A549 (cell line): ENCODE results near the gene NEBL. TPM values are rescaled to one million over a fixed set of nuclear protein-coding genes. Genes with fewer than 3 reads are reported as not detected.

Experiments used
- ATAC-seq, 2 experiments: fragments of 200-7000 bp in 1 of 2; fragments of >200 bp in 1 of 2; cut with Nextera tagmentation in 1 of 2; cut with Tn5 transposase in 1 of 2; 3 replicates each; pipeline versions ENCODE4 v1.8.0 to v1.9.1; 2018 to 2020; ENCODE audit warnings: mild to moderate bottlenecking in 1 of 2, moderate library complexity in 1 of 2
- CTCF ChIA-PET: fragments of 300-600 bp; sonication (Branson Sonifier 250); formaldehyde crosslinking; extraction: SDS; loops from one replicate; lab custom pipeline; 2021; ENCODE audit warnings: antibody characterized with exemption, inconsistent platforms; lab: Yijun Ruan, JAX
- POLR2A ChIA-PET: fragments of 350-600 bp; formaldehyde crosslinking; extraction: SDS; loops from one replicate; lab custom pipeline; 2021; ENCODE audit warnings: antibody characterized with exemption, inconsistent platforms; lab: Yijun Ruan, JAX
- DNase-seq, 2 experiments: peaks; one replicate each; pipeline versions ENCODE4 v3.0.0 to v3.0.0-alpha.2; 2011 to 2016; ENCODE audit warnings: low read depth in 1 of 2, low spot score in 1 of 2
- FAIRE-seq: peaks from 2 replicates; lab custom pipeline; 2011; peaks lifted over from hg19 to GRCh38; lab: Jason Lieb, UNC
- H3K27ac ChIP-seq, 2 experiments: fragments of >200 bp; sonication (Bioruptor Twin); formaldehyde crosslinking; 3 replicates each; pipeline ENCODE4 v1.5.1; 2016 to 2017
- H3K4me1 ChIP-seq: fragments of >200 bp; sonication (Bioruptor Twin); formaldehyde crosslinking; 3 replicates; pipeline ENCODE4 v1.6.1; 2016
- H3K4me2 ChIP-seq: fragments of >200 bp; sonication (Bioruptor Twin); formaldehyde crosslinking; 3 replicates; pipeline ENCODE4 v1.6.1; 2016
- H3K4me3 ChIP-seq: fragments of >200 bp; sonication (Bioruptor Twin); formaldehyde crosslinking; 3 replicates; pipeline ENCODE4 v1.5.1; 2016
- H3K9me3 ChIP-seq: fragments of >200 bp; sonication (Bioruptor Twin); formaldehyde crosslinking; 3 replicates; pipeline ENCODE4 v1.6.1; 2016
- CBX8 ChIP-seq: fragments of 200-600 bp; sonication (generic); IDR thresholded peaks from 2 replicates; pipeline ENCODE4 v1.6.1; 2016
- CEBPB ChIP-seq, 2 experiments: fragments of >200 bp in 1 of 2; sonication (Bioruptor Twin) in 1 of 2; formaldehyde crosslinking in 1 of 2; IDR thresholded peaks; 2 replicates each; pipeline ENCODE4 v1.6.1; 2012 to 2016
- CHD2 ChIP-seq: fragments of 150-350 bp; IDR thresholded peaks from 2 replicates; pipeline ENCODE4 v1.6.1; 2014; ENCODE audit warnings: low read length; ENCODE audit not compliant: partially characterized antibody
- E2F6 ChIP-seq: IDR thresholded peaks from 2 replicates; pipeline ENCODE4 v1.6.1; 2012; ENCODE audit warnings: low read depth, borderline replicate concordance
- ESRRA ChIP-seq: fragments of 150-350 bp; IDR thresholded peaks from 2 replicates; pipeline ENCODE4 v1.6.1; 2014; ENCODE audit warnings: mild to moderate bottlenecking, low read length, borderline replicate concordance
- FOSL2 ChIP-seq, 2 experiments: fragments of 450-650 bp in 1 of 2; fragments of >200 bp in 1 of 2; sonication (Bioruptor Twin) in 1 of 2; formaldehyde crosslinking; IDR thresholded peaks; 2 replicates each; pipeline versions ENCODE4 v1.5.0 to v1.6.1; 2016 to 2020; ENCODE audit warnings: mild to moderate bottlenecking in 1 of 2, moderate library complexity in 1 of 2
- HDAC2 ChIP-seq: fragments of 200-600 bp; sonication (generic); IDR thresholded peaks from 2 replicates; pipeline ENCODE4 v1.6.1; 2016
- HEYL ChIP-seq: fragments of 250-450 bp; sonication (Bioruptor Pico); IDR thresholded peaks from 2 replicates; pipeline ENCODE4 v1.8.0; 2021; ENCODE audit warnings: mild to moderate bottlenecking, moderate library complexity
- JUN ChIP-seq, 2 experiments: fragments of >200 bp; sonication (Bioruptor Twin); formaldehyde crosslinking; IDR thresholded peaks; 2 replicates in 1 of 2; 3 replicates in 1 of 2; pipeline ENCODE4 v1.6.1; 2016 to 2017
- JUNB ChIP-seq: fragments of >200 bp; sonication (Bioruptor Twin); formaldehyde crosslinking; IDR thresholded peaks from 2 replicates; pipeline ENCODE4 v1.6.1; 2016
- MAFK ChIP-seq: fragments of 450-650 bp; IDR thresholded peaks from 2 replicates; pipeline ENCODE4 v1.6.1; 2014; ENCODE audit not compliant: partially characterized antibody
- MYC ChIP-seq: IDR thresholded peaks from 2 replicates; pipeline ENCODE4 v1.6.1; 2012; ENCODE audit warnings: mild to moderate bottlenecking, inconsistent platforms, low read length, improper control_type of control experiment, borderline replicate concordance
- NFE2L2 ChIP-seq: fragments of 150-350 bp; conservative IDR thresholded peaks from 2 replicates; pipeline ENCODE4 v1.6.1; 2014; ENCODE audit warnings: low read length
- RCOR1 ChIP-seq: fragments of 150-350 bp; IDR thresholded peaks from 2 replicates; pipeline ENCODE4 v1.6.1; 2014; ENCODE audit warnings: antibody characterized with exemption, low read length, low read depth
- SMC3 ChIP-seq: fragments of >200 bp; sonication (Bioruptor Twin); formaldehyde crosslinking; IDR thresholded peaks from 3 replicates; pipeline ENCODE4 v1.6.1; 2018; ENCODE audit warnings: inconsistent platforms
- SREBF2 ChIP-seq: fragments of 450-650 bp; IDR thresholded peaks from 2 replicates; pipeline ENCODE4 v1.6.1; 2014; ENCODE audit warnings: mild to moderate bottlenecking, moderate library complexity
- TFCP2L1 ChIP-seq: fragments of 250-450 bp; sonication (Bioruptor Pico); IDR thresholded peaks from 2 replicates; pipeline ENCODE4 v1.5.0; 2021; ENCODE audit warnings: mild to moderate bottlenecking
- ZNF302 ChIP-seq: fragments of 250-450 bp; sonication (Bioruptor Pico); IDR thresholded peaks from 2 replicates; pipeline ENCODE4 v1.9.0; 2021; ENCODE audit warnings: inconsistent platforms, mild to moderate bottlenecking, moderate library complexity
- ZSCAN20 ChIP-seq: fragments of 250-450 bp; sonication (Bioruptor Pico); IDR thresholded peaks from 2 replicates; pipeline ENCODE4 v1.8.0; 2022; ENCODE audit warnings: mild to moderate bottlenecking, moderate library complexity
- whole genome bisulfite sequencing: methylation state at CpG from one replicate; pipeline ENCODE4 v1.1.6; 2017; ENCODE audit errors: missing lambda C conversion rate; 5-methylcytosine and 5-hydroxymethylcytosine counted together
- polyA plus RNA-seq, 4 experiments: library from polyadenylated mRNA; depleted of rRNA in 3 of 4; stranded (reverse); fragments of >200 nt; fragmentation: RNase III in 1 of 4; extraction: RNeasy Plus Mini Kit Qiagen cat#74134 plus additional on column Dnase treatment in 1 of 4; gene quantifications; 2 replicates in 3 of 4; 3 replicates in 1 of 4; pipeline ENCODE4 v1.2.3, GENCODE V29; 2011 to 2017
- TF ChIP-seq, protein P1 (sequence below): fragments of 200-600 bp; sonication (generic); IDR thresholded peaks from 2 replicates; pipeline ENCODE4 v1.6.1; 2016; ENCODE audit warnings: antibody characterized with exemption, mild to moderate bottlenecking, moderate library complexity
- TF ChIP-seq, protein P2 (sequence below): fragments of >200 bp; sonication (Bioruptor Twin); formaldehyde crosslinking; IDR thresholded peaks from 3 replicates; pipeline ENCODE4 v1.6.1; 2016

Gene NEBL
- polyA plus RNA-seq, 2 of the 4 experiments (the other 2 are of a cell fraction) = 13.0 to 33.8 TPM

- TF ChIP-seq, protein P1, sequence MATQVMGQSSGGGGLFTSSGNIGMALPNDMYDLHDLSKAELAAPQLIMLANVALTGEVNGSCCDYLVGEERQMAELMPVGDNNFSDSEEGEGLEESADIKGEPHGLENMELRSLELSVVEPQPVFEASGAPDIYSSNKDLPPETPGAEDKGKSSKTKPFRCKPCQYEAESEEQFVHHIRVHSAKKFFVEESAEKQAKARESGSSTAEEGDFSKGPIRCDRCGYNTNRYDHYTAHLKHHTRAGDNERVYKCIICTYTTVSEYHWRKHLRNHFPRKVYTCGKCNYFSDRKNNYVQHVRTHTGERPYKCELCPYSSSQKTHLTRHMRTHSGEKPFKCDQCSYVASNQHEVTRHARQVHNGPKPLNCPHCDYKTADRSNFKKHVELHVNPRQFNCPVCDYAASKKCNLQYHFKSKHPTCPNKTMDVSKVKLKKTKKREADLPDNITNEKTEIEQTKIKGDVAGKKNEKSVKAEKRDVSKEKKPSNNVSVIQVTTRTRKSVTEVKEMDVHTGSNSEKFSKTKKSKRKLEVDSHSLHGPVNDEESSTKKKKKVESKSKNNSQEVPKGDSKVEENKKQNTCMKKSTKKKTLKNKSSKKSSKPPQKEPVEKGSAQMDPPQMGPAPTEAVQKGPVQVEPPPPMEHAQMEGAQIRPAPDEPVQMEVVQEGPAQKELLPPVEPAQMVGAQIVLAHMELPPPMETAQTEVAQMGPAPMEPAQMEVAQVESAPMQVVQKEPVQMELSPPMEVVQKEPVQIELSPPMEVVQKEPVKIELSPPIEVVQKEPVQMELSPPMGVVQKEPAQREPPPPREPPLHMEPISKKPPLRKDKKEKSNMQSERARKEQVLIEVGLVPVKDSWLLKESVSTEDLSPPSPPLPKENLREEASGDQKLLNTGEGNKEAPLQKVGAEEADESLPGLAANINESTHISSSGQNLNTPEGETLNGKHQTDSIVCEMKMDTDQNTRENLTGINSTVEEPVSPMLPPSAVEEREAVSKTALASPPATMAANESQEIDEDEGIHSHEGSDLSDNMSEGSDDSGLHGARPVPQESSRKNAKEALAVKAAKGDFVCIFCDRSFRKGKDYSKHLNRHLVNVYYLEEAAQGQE = no peak
- no peak for TF ChIP-seq CHD2
These were observed 9.2 kb downstream of the NEBL start (continued) for GRCh38 chr10:20887706-20888555.

DNA sequence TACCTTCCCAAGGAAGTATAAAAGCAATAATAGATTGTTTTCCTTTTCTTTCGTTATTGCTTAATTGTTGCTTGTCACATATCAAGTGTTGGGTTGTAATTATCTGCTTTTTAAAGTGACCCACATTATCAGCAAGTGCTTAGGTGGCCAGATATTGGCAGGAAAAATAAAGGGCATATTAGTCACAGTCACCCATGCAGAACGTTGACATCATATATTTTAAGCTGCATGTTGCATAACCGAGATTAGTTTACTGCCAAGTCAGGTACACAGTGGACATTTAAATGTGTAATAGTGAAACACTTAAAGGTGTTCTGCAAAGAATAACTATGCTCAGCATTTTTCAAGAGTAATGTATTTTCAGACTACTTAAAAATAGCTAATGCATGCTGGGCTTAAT, 11.4 kb downstream of the NEBL start:
- CTCF ChIA-PET = interaction anchor here (0.9 kb wide), 1 partner anchor 134 kb away, joined by 3 read pairs; no protein-coding TSS in a partner anchor
- no peaks in the 10 kb centered on the region for H3K9me3 ChIP-seq
- no peak for ATAC-seq
- peak in 1 of 2 experiments; percentile 7 for DNase-seq
- FAIRE-seq = no peak
- 0 out of 3 replicates have a peak overlapping the region, but pooled peaks have one; percentile 2 for H3K4me2 ChIP-seq
- 22% methylated on average over 3 of the region's 3 CpGs for WGBS
- peaks cover 7% of the 10 kb centered on the region; the same call in 1 of the 3 replicates for H3K4me1 ChIP-seq
- no peak overlapping the region for H3K4me3 ChIP-seq
- TF ChIP-seq E2F6 = no peak
- no peak for TF ChIP-seq CHD2
- TF ChIP-seq HDAC2 = no peak
- peak; percentile 33; the same call in 1 of the 2 replicates for TF ChIP-seq JUNB
- TF ChIP-seq MAFK = peak; percentile 82
- TF ChIP-seq SMC3 = no peak
- no peak for TF ChIP-seq ZNF302
- TF ChIP-seq, all 56 proteins: peak for 2
- H3K27ac ChIP-seq = no peak overlapping the region
- POLR2A ChIA-PET = no interaction called here

- 97% methylated on average over 2 of the region's 2 CpGs for WGBS
- POLR2A ChIA-PET = no interaction called here
- peak; percentile 49 for FAIRE-seq
These were observed 13.6 kb downstream of the NEBL start for GRCh38 chr10:20883552-20883951.

DNA sequence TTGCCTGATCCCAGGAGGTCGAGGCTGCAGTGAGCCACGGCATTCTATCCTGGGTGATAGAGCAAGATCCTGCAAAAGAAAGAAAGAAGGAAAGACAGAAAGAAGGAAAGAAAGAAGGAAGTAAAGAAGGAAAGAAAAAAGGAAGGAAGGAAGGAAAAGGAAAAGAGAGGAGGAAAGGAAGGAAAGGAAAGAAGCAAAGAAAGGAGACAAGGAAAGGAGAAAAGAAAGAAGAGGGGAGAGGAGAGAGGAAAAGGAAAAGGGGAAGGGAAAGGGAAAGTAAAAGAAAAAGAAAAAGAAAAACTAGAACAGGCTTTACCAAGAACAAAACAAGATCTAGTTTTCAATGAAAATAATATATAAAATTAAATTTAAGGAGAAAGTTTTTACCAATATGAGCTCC, 15.0 kb downstream of the NEBL start:
- no peak overlapping the region for H3K27ac ChIP-seq
- DNase-seq = no peak
- no peak overlapping the region for H3K4me2 ChIP-seq
- no peak for FAIRE-seq
- TF ChIP-seq NFE2L2 = no peak
- no peak for TF ChIP-seq ESRRA
- TF ChIP-seq SREBF2 = no peak
- TF ChIP-seq CBX8 = no peak
- TF ChIP-seq, protein P2, sequence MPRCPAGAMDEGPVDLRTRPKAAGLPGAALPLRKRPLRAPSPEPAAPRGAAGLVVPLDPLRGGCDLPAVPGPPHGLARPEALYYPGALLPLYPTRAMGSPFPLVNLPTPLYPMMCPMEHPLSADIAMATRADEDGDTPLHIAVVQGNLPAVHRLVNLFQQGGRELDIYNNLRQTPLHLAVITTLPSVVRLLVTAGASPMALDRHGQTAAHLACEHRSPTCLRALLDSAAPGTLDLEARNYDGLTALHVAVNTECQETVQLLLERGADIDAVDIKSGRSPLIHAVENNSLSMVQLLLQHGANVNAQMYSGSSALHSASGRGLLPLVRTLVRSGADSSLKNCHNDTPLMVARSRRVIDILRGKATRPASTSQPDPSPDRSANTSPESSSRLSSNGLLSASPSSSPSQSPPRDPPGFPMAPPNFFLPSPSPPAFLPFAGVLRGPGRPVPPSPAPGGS = no peak
- TF ChIP-seq MYC = no peak
- no peak for TF ChIP-seq RCOR1
- no peak for TF ChIP-seq ZSCAN20 (CRISPR knock-in tag)
- no peak for TF ChIP-seq JUN (IDR thresholded peaks at IDR 0.05)
- TF ChIP-seq E2F6 = no peak
- TF ChIP-seq FOSL2 (IDR thresholded peaks at IDR 0.05) = no peak
- no peak for TF ChIP-seq FOSL2 (CRISPR knock-in tag; IDR thresholded peaks at IDR 0.05)
- TF ChIP-seq HEYL = no peak
- TF ChIP-seq CEBPB (IDR thresholded peaks at IDR 0.05) = no peak
- WGBS = 65% methylated on average over 2 of the region's 2 CpGs
- peaks cover 15% of the 10 kb centered on the region; the same call in 2 of the 3 replicates for H3K4me1 ChIP-seq
- ATAC-seq = no peak
- H3K4me3 ChIP-seq = no peak overlapping the region
- no peaks in the 10 kb centered on the region for H3K9me3 ChIP-seq
- CTCF ChIA-PET = no interaction called here
- POLR2A ChIA-PET = no interaction called here

More at GRCh38 chr10:20883552-20883951, 13.6 kb downstream of the NEBL start:
- Histone ChIP-seq H3K4me2 (no peak overlapping the region), H3K4me1 (peaks cover 7% of the 10 kb centered on the region; the same call in 1 of the 3 replicates)
- no peak for ATAC-seq
- TF ChIP-seq TFCP2L1 = no peak
- TF ChIP-seq MAFK = peak; percentile 96
- TF ChIP-seq, all 56 proteins: peak for 1
- CTCF ChIA-PET = no interaction called here
- DNase-seq = no peak
- H3K9me3 ChIP-seq = no peaks in the 10 kb centered on the region
- no peak overlapping the region for H3K4me3 ChIP-seq
- no peak overlapping the region for H3K27ac ChIP-seq
